Measurements from ENCODE around the gene KIF4A.

GRCh38 chrX:70252491-70252890 lies 37.4 kb upstream of the KIF4A start:
- TF ChIP-seq POLR2A (IDR thresholded peaks at IDR 0.05), result no peak
- TF ChIP-seq, protein P1, sequence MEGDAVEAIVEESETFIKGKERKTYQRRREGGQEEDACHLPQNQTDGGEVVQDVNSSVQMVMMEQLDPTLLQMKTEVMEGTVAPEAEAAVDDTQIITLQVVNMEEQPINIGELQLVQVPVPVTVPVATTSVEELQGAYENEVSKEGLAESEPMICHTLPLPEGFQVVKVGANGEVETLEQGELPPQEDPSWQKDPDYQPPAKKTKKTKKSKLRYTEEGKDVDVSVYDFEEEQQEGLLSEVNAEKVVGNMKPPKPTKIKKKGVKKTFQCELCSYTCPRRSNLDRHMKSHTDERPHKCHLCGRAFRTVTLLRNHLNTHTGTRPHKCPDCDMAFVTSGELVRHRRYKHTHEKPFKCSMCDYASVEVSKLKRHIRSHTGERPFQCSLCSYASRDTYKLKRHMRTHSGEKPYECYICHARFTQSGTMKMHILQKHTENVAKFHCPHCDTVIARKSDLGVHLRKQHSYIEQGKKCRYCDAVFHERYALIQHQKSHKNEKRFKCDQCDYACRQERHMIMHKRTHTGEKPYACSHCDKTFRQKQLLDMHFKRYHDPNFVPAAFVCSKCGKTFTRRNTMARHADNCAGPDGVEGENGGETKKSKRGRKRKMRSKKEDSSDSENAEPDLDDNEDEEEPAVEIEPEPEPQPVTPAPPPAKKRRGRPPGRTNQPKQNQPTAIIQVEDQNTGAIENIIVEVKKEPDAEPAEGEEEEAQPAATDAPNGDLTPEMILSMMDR (IDR thresholded peaks at IDR 0.05 in 8 of 11, conservative IDR thresholded peaks at IDR 0.05 in 3 of 11), result no peak
